ENCODE data around the gene WFDC12.

WFDC12 gene, protein sequence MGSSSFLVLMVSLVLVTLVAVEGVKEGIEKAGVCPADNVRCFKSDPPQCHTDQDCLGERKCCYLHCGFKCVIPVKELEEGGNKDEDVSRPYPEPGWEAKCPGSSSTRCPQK

DNA sequence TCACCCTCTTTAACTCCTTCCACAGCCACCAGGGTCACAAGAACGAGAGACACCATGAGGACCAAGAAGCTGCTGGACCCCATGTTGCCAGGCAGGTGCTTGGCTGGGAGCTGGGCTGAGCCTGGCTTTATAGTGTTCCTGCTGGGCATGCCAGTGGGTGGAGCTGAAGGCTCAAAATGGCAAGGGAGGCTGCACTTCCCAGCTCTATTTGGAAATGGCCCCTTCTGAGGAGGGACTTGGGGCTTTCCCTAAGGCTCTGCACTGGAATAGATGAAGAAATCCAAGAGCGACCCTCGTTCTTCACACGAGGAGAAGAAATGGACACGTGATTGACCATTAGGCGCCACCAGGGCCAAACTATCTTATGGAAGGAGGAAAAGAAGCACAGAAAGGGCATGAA, at the start of gene WFDC12:
Gene WFDC12 (minus strand): TSS at position 101 of the 400 bp plus-strand sequence. CDS start 18 bp downstream, at position 83.
- no peaks in the 10 kb centered on the region for H3K27me3 ChIP-seq (ENCODE audit: insufficient read depth, poor library complexity, severe bottlenecking)
- no peak within 1 kb of the TSS for H3K27ac ChIP-seq (ENCODE audit: poor library complexity, severe bottlenecking)
- H3K4me1 ChIP-seq (ENCODE audit: insufficient read depth, poor library complexity, severe bottlenecking): peaks cover 2% of the 10 kb centered on the region
- H3K36me3 ChIP-seq (ENCODE audit: low read depth): no peaks in the 10 kb centered on the region
- no peaks in the 10 kb centered on the region for H3K9me3 ChIP-seq (ENCODE audit: severe bottlenecking)
- no peak within 1 kb of the TSS for H3K4me3 ChIP-seq (ENCODE audit: severe bottlenecking)
- ATAC-seq (ENCODE audit: low read depth): no peak
- TF ChIP-seq, protein P1, sequence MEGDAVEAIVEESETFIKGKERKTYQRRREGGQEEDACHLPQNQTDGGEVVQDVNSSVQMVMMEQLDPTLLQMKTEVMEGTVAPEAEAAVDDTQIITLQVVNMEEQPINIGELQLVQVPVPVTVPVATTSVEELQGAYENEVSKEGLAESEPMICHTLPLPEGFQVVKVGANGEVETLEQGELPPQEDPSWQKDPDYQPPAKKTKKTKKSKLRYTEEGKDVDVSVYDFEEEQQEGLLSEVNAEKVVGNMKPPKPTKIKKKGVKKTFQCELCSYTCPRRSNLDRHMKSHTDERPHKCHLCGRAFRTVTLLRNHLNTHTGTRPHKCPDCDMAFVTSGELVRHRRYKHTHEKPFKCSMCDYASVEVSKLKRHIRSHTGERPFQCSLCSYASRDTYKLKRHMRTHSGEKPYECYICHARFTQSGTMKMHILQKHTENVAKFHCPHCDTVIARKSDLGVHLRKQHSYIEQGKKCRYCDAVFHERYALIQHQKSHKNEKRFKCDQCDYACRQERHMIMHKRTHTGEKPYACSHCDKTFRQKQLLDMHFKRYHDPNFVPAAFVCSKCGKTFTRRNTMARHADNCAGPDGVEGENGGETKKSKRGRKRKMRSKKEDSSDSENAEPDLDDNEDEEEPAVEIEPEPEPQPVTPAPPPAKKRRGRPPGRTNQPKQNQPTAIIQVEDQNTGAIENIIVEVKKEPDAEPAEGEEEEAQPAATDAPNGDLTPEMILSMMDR (IDR thresholded peaks at IDR 0.05; ENCODE audit: poor library complexity, severe bottlenecking): peak; percentile 30
- no peak for DNase-seq (ENCODE audit: low spot score)

DNA sequence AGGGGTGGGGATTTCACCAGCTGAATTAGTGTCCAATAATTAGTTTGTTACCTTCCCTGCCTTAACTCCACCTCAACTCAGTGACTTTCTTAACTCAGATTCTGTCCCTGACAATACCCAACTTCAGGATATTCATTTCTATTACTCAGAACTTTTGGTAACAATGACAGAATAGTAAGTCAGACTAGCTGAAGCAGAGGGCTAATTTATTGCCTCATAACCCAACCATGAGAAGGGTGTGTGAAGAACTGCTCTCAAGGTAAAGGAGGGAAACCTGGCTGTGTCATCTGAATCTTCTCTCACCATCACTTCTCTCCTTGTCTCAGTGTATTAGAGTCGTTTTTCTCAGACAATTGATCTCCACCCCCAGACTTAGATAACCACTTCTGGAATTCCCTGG, 49.3 kb upstream of the WFDC12 start:
- H3K9me3 ChIP-seq (ENCODE audit: severe bottlenecking): no peaks in the 10 kb centered on the region
- no peak overlapping the region for H3K4me3 ChIP-seq (ENCODE audit: severe bottlenecking)
- DNase-seq (ENCODE audit: low spot score) (no peak), ATAC-seq (ENCODE audit: low read depth) (peak; percentile 14; the same call in 2 of the 3 replicates)
- no peaks in the 10 kb centered on the region for H3K36me3 ChIP-seq (ENCODE audit: low read depth)
- H3K4me1 ChIP-seq (ENCODE audit: insufficient read depth, poor library complexity, severe bottlenecking): peaks cover 22% of the 10 kb centered on the region
- peak overlapping the region; percentile 59 for H3K27ac ChIP-seq (ENCODE audit: poor library complexity, severe bottlenecking)
- TF ChIP-seq, protein P1 (IDR thresholded peaks at IDR 0.05; ENCODE audit: poor library complexity, severe bottlenecking): no peak
- no peaks in the 10 kb centered on the region for H3K27me3 ChIP-seq (ENCODE audit: insufficient read depth, poor library complexity, severe bottlenecking)

DNA sequence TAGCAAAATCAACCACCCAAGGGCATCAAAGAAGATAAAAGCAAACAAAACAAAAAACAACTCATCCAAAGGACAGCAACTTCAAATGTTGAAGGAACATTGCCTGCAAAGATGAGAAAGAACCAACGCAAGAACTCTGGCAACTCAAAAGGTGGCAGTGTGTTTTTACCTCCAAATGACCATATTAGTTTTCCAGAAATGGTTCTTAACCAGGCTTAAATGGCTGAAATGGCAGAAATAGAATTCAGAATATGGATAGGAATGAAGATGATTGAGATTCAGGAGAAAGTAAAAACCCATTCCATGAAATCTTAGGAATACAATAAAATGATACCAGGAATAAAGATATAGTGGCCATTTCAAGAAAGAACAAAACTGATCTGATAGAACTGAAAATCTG, 40.6 kb upstream of the WFDC12 start:
- Histone ChIP-seq H3K36me3 (ENCODE audit: low read depth) (no peaks in the 10 kb centered on the region), H3K4me3 (ENCODE audit: severe bottlenecking) (no peak overlapping the region), H3K27ac (ENCODE audit: poor library complexity, severe bottlenecking) (no peak overlapping the region), H3K9me3 (ENCODE audit: severe bottlenecking) (peaks cover 8% of the 10 kb centered on the region), H3K27me3 (ENCODE audit: insufficient read depth, poor library complexity, severe bottlenecking) (peaks cover 13% of the 10 kb centered on the region), H3K4me1 (ENCODE audit: insufficient read depth, poor library complexity, severe bottlenecking) (no peaks in the 10 kb centered on the region)
- ATAC-seq (ENCODE audit: low read depth) (no peak), DNase-seq (ENCODE audit: low spot score) (no peak)
- TF ChIP-seq, protein P1 (IDR thresholded peaks at IDR 0.05; ENCODE audit: poor library complexity, severe bottlenecking): no peak

DNA sequence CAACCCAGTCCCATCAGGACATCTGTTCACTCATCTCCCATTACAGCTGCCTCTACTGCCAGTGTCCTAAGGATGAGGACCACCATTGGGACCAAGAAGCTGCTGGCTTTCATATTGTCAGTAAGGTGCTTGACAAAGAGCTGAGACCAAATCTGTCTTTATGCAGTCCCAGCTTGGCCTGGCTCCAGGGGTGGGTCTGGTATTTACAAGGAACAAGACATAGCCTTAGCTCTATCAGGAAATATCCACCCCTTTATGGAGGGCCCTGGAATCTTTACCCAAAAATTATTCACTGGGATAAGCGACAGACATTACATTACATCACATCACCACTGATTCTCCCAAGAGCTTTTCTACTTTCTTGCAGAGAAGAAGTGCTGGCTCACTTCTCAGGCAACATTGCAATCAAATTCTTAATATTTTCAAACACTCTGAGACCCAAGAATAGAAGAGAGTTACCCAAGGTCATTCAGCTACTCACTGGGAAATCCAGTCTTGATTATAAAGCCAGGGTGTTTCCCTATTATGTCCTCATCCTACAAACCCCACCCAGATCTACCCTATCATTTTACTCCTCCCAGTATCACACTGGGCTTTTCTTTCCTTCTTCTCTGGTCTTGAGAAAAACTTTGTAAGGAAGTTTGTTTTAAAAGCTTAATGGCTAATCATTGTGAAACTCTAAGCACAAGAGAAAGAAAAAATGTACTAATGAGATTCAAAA, 39.0 kb upstream of the WFDC12 start:
- Histone ChIP-seq H3K4me1 (ENCODE audit: insufficient read depth, poor library complexity, severe bottlenecking) (peaks cover 3% of the 10 kb centered on the region), H3K9me3 (ENCODE audit: severe bottlenecking) (peaks cover 16% of the 10 kb centered on the region), H3K36me3 (ENCODE audit: low read depth) (no peaks in the 10 kb centered on the region), H3K4me3 (ENCODE audit: severe bottlenecking) (no peak overlapping the region), H3K27ac (ENCODE audit: poor library complexity, severe bottlenecking) (no peak overlapping the region), H3K27me3 (ENCODE audit: insufficient read depth, poor library complexity, severe bottlenecking) (peaks cover 13% of the 10 kb centered on the region)
- TF ChIP-seq, protein P1 (IDR thresholded peaks at IDR 0.05; ENCODE audit: poor library complexity, severe bottlenecking): no peak
- no peak for ATAC-seq (ENCODE audit: low read depth)
- DNase-seq (ENCODE audit: low spot score): no peak

DNA sequence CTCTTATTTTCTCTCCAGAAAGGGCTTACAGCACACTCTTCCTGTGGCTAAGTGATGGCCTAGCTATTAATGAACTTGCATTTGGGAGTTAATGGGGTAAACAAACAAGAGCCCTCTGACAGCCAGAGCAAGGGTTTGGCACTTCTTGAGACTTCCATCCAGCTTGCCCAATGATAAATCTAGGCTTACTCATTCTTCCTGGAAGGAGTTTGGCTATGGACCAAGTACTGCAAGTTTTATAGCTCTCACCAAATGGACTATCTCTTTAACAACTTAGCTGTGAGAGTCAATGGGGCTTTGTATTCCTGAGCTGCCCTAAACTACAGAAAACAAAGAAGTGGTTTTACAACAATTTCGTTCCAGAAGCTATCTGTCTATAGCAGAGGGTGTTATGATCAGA, 33.7 kb upstream of the WFDC12 start:
- peaks cover 13% of the 10 kb centered on the region for H3K9me3 ChIP-seq (ENCODE audit: severe bottlenecking)
- DNase-seq (ENCODE audit: low spot score) (no peak), ATAC-seq (ENCODE audit: low read depth) (peak; percentile 98)
- no peaks in the 10 kb centered on the region for H3K36me3 ChIP-seq (ENCODE audit: low read depth)
- no peak overlapping the region for H3K4me3 ChIP-seq (ENCODE audit: severe bottlenecking)
- TF ChIP-seq, protein P1 (IDR thresholded peaks at IDR 0.05; ENCODE audit: poor library complexity, severe bottlenecking): no peak
- H3K27ac ChIP-seq (ENCODE audit: poor library complexity, severe bottlenecking): peak overlapping the region; percentile 15
- H3K27me3 ChIP-seq (ENCODE audit: insufficient read depth, poor library complexity, severe bottlenecking): no peaks in the 10 kb centered on the region
- peaks cover 15% of the 10 kb centered on the region for H3K4me1 ChIP-seq (ENCODE audit: insufficient read depth, poor library complexity, severe bottlenecking)

All from RWPE2 (cell line).